Activated CD4-positive, alpha-beta T cell treated with anti-CD3 and anti-CD28 coated beads, Interleukin-2, Interleukin-4, amounts not matched to agents 100 ng/mL and 50 ng/mL, durations not matched to agents 16 hours and 8 hours (primary cell): ENCODE measurements around the gene GSK3A.
"Not testable (repeated sequence)": the region's sequence is repeated elsewhere in the genome, so short reads cannot be mapped to it uniquely, and the experiment has no call there.

ENCODE experiments used
- DNase-seq: peaks from one replicate; pipeline ENCODE4 v3.0.0-alpha.2; 2020; ENCODE audit warnings: low spot score

Gene GSK3A

GRCh38 chr19:42268142-42268703 lies 25.8 kb upstream of the GSK3A start:
- DNase-seq = peak; percentile 100

- no peak for DNase-seq
These were observed 25.3 kb upstream of the GSK3A start for GRCh38 chr19:42267644-42268141.

- DNase-seq = not testable (repeated sequence)
These were observed 24.7 kb upstream of the GSK3A start for GRCh38 chr19:42266928-42267603.

- not testable (repeated sequence) for DNase-seq
These were observed 23.7 kb upstream of the GSK3A start for GRCh38 chr19:42266105-42266504.

- no peak for DNase-seq
These were observed 19.4 kb upstream of the GSK3A start for GRCh38 chr19:42261763-42262162.

GRCh38 chr19:42257842-42258241 lies 15.4 kb upstream of the GSK3A start:
- DNase-seq = not testable (repeated sequence)

GRCh38 chr19:42255766-42256745 lies 13.7 kb upstream of the GSK3A start:
- DNase-seq = no peak

GRCh38 chr19:42254850-42255765 lies 12.7 kb upstream of the GSK3A start, which contains the start of gene ERF:
Gene ERF (minus strand): TSS chr19:42255128. CDS start chr19:42254999, 129 bp downstream.
- DNase-seq = peak; percentile 92

- DNase-seq = peak; percentile 69
These were observed 11.9 kb upstream of the GSK3A start for GRCh38 chr19:42254089-42254849.

- DNase-seq = peak; percentile 55
These were observed 11.1 kb upstream of the GSK3A start for GRCh38 chr19:42253245-42254088.

- no peak for DNase-seq
These were observed 10.2 kb upstream of the GSK3A start for GRCh38 chr19:42252365-42253244.

GRCh38 chr19:42251572-42252358 lies 9.4 kb upstream of the GSK3A start:
- DNase-seq = no peak

- DNase-seq = no peak
These were observed 8.5 kb upstream of the GSK3A start for GRCh38 chr19:42250666-42251531.

GRCh38 chr19:42250183-42250665 lies 7.8 kb upstream of the GSK3A start:
- no peak for DNase-seq

GRCh38 chr19:42249769-42250168 lies 7.4 kb upstream of the GSK3A start:
- DNase-seq = no peak

- no peak for DNase-seq
These were observed 6.8 kb upstream of the GSK3A start for GRCh38 chr19:42249149-42249750.
